K562 (cell line): ENCODE results near the gene CALM1. TPM values are rescaled to one million over a fixed set of nuclear protein-coding genes. Genes with fewer than 3 reads are reported as not detected.
A peak's percentile ranks its signal among the peaks of the same experiment; 100 is the strongest.

ENCODE experiments used
- ATAC-seq: fragments of 200-7000 bp; cut with Tn5 transposase; 3 replicates; pipeline ENCODE4 v1.9.1; 2020; ENCODE audit warnings: moderate library complexity
- BruUV-seq: library from RNA; stranded (reverse); fragments of 400-500 nt; replicated peaks from 2 replicates; lab custom pipeline; 2021; lab: Mats Ljungman, UMichigan
- CTCF ChIA-PET: fragments of 300-600 bp; formaldehyde crosslinking; extraction: SDS; loops from one replicate; lab custom pipeline; 2021; ENCODE audit warnings: low intra/inter-chr PET ratio; lab: Yijun Ruan, JAX
- POLR2A ChIA-PET: fragments of 300-600, 350-650 bp; sonication (Branson Sonifier 250); formaldehyde crosslinking; extraction: SDS; loops from one replicate; lab custom pipeline; 2021; ENCODE audit warnings: antibody characterized with exemption, inconsistent platforms; lab: Yijun Ruan, JAX
- DNase-seq, 4 experiments: peaks; one replicate each; pipeline versions ENCODE4 v3.0.0 to v3.0.0-alpha.2; 2011 to 2018; ENCODE audit warnings: low spot score in 3 of 4, mixed read lengths in 3 of 4; ENCODE audit errors: extremely low read depth in 1 of 4
- FAIRE-seq: peaks from 2 replicates; lab custom pipeline; 2011; peaks lifted over from hg19 to GRCh38; lab: Jason Lieb, UNC
- H2AFZ ChIP-seq: 2 replicates; pipeline ENCODE4 v1.6.0; 2011; ENCODE audit warnings: low read depth, low read length, control low read depth, inconsistent platforms
- H3K27ac ChIP-seq: fragments of 200-600 bp; 3 replicates; pipeline ENCODE4 v1.8.0; 2011; ENCODE audit warnings: low read depth, mild to moderate bottlenecking, control low read depth, inconsistent platforms, low read length, moderate library complexity, mixed read lengths; ENCODE audit errors: extremely low read depth
- H3K27me3 ChIP-seq, 2 experiments: fragments of 300-600 bp in 1 of 2; 2 replicates in 1 of 2; 3 replicates in 1 of 2; pipeline versions ENCODE4 v1.6.0 to v1.8.0; 2011; ENCODE audit warnings: inconsistent platforms in 2 of 2, low read length in 2 of 2, mild to moderate bottlenecking in 1 of 2, mixed read lengths in 1 of 2, moderate library complexity in 1 of 2; ENCODE audit not compliant: control insufficient read depth in 2 of 2, insufficient read depth in 2 of 2
- H3K36me3 ChIP-seq: fragments of 300-600 bp; 3 replicates; pipeline ENCODE4 v1.8.0; 2011; ENCODE audit warnings: mild to moderate bottlenecking, low read length, inconsistent platforms; ENCODE audit not compliant: control insufficient read depth, insufficient read depth
- H3K4me1 ChIP-seq, 2 experiments: fragments of 200-600 bp in 1 of 2; replicated peaks in 1 of 2; 2 replicates in 1 of 2; 3 replicates in 1 of 2; pipeline versions ENCODE4 v1.5.1 to v1.8.0; 2011; ENCODE audit warnings: inconsistent platforms in 2 of 2, low read length in 2 of 2, mild to moderate bottlenecking in 1 of 2, mixed read lengths in 1 of 2, moderate library complexity in 1 of 2; ENCODE audit not compliant: control insufficient read depth in 2 of 2, insufficient read depth in 2 of 2
- H3K4me2 ChIP-seq: 2 replicates; pipeline ENCODE4 v1.6.1; 2011; ENCODE audit warnings: low read length, control low read depth, inconsistent platforms, mixed read lengths; ENCODE audit not compliant: insufficient read depth
- H3K4me3 ChIP-seq: fragments of 200-600 bp; sonication (generic), shearing (Covaris generic); 2 replicates; pipeline ENCODE4 v1.5.1; 2016; ENCODE audit warnings: control low read depth, inconsistent platforms
- H3K79me2 ChIP-seq: fragments of 200-600 bp; 3 replicates; pipeline ENCODE4 v1.8.0; 2011; ENCODE audit warnings: low read length, inconsistent platforms; ENCODE audit not compliant: control insufficient read depth, insufficient read depth
- H3K9ac ChIP-seq, 2 experiments: 2 replicates each; pipeline versions ENCODE4 v1.6.0 to v1.6.1; 2011; ENCODE audit warnings: low read depth in 2 of 2, low read length in 2 of 2, control low read depth in 1 of 2, inconsistent platforms in 1 of 2, mild to moderate bottlenecking in 1 of 2, mixed read lengths in 1 of 2; ENCODE audit not compliant: insufficient read depth in 1 of 2
- H3K9me1 ChIP-seq: one replicate; pipeline ENCODE4 v1.6.0; 2011; ENCODE audit warnings: inconsistent platforms, mild to moderate bottlenecking, low read length, moderate library complexity; ENCODE audit not compliant: control insufficient read depth, insufficient read depth
- H3K9me3 ChIP-seq: replicated peaks from 2 replicates; pipeline ENCODE4 v1.5.1; 2011; ENCODE audit warnings: low read depth, low read length, inconsistent platforms; ENCODE audit not compliant: control insufficient read depth, insufficient read depth
- H4K20me1 ChIP-seq: replicated peaks from 2 replicates; pipeline ENCODE4 v1.6.1; 2011; ENCODE audit warnings: low read length, inconsistent platforms, mixed read lengths; ENCODE audit not compliant: control insufficient read depth, insufficient read depth
- HDAC1 ChIP-seq, 2 experiments: fragments of 450-650 bp; IDR thresholded peaks; 2 replicates each; pipeline ENCODE4 v1.6.1; 2016 to 2017; ENCODE audit warnings: inconsistent platforms in 1 of 2, mild to moderate bottlenecking in 1 of 2, moderate library complexity in 1 of 2
- RBM25 ChIP-seq: fragments of 200-400 bp; formaldehyde crosslinking; IDR thresholded peaks from 2 replicates; pipeline ENCODE4 v1.6.1; 2018; ENCODE audit warnings: low read length, low read depth, moderate library complexity; ENCODE audit not compliant: severe bottlenecking
- SIX5 ChIP-seq, 2 experiments: IDR thresholded peaks; 2 replicates each; pipeline ENCODE4 v1.6.1; 2011; ENCODE audit warnings: low read length in 2 of 2, borderline replicate concordance in 1 of 2, low read depth in 1 of 2, mild to moderate bottlenecking in 1 of 2, moderate library complexity in 1 of 2; ENCODE audit not compliant: insufficient read depth in 1 of 2
- WGBS: fragments of 100-300 bp; shearing (Covaris generic); methylation state at CpG from one replicate; pipeline ENCODE4 v1.1.6; 2016; ENCODE audit warnings: low coverage, mixed read lengths; ENCODE audit not compliant: insufficient coverage; ENCODE audit errors: missing lambda C conversion rate; 5-methylcytosine and 5-hydroxymethylcytosine counted together
- in situ Hi-C: fragments of 300-500 bp; cut with MboI; formaldehyde crosslinking; loops from 4 replicates; pipeline ENCODE4 v1.15.0; 2018; ENCODE audit warnings: inconsistent platforms, mixed read lengths
- intact Hi-C: fragments of 100-400 bp; cut with micrococcal nuclease; formaldehyde crosslinking; loops from 2 replicates; pipeline ENCODE4 v1.14.2; 2022
- polyA plus RNA-seq, 8 experiments: library from polyadenylated mRNA; depleted of rRNA in 4 of 8; stranded (reverse) in 5 of 8; unstranded in 3 of 8; fragments of >200 nt; fragmentation: Nextera tagmentation in 2 of 8; fragmentation: Illumina TruSeq in 1 of 8; extraction: Ambion mirVana in 2 of 8; extraction: Trizol in 1 of 8; gene quantifications; 2 replicates each; pipeline versions ENCODE4 v1.2.1 to v1.2.3, GENCODE V29; 2011 to 2014; ENCODE audit warnings: inconsistent platforms in 1 of 8, missing spikeins in 1 of 8
- total RNA-seq, 7 experiments: library from RNA; depleted of rRNA in 6 of 7; stranded (reverse); fragments of >200 nt in 6 of 7; fragmentation: Illumina TruSeq in 2 of 7; extraction: Trizol in 2 of 7; gene quantifications; 2 replicates each; pipeline versions ENCODE4 v1.2.1 to v1.2.3, GENCODE V29; 2011 to 2021; ENCODE audit warnings: low replicate concordance in 1 of 7
- TF ChIP-seq, protein P1 (sequence below): fragments of 250-450 bp; sonication (Bioruptor Pico); IDR thresholded peaks from 2 replicates; pipeline ENCODE4 v1.5.0; 2021; ENCODE audit warnings: mild to moderate bottlenecking, moderate library complexity

Gene CALM1
- total and polyA plus RNA-seq, 9 of the 15 experiments (the other 6 are each of a cell fraction or from before 2014, with no cell fraction given) = 48.0 to 269 (median 158) TPM

DNA sequence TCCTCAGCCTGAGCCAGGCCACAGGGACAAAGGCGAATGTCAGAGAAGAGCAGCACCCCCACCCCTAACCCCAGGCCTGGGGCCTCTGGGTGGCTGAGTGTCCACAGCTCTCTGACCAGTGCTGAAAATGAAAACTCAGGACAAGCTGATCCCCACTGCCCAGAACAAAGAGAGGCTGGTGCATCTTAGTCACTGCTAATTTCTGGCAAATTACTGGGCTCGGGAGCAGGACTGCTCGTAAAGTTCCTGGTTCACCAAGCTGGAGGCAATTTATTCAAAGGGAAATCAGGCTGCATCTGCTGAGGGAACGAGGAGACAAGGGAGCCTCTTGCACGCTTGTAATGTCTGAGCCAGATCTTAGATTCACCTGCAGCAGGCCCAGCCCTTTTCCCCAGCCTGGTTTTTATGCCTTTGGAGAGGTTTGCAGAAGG lies 43.2 kb downstream of the CALM1 start (continued):
- TF ChIP-seq, protein P1, sequence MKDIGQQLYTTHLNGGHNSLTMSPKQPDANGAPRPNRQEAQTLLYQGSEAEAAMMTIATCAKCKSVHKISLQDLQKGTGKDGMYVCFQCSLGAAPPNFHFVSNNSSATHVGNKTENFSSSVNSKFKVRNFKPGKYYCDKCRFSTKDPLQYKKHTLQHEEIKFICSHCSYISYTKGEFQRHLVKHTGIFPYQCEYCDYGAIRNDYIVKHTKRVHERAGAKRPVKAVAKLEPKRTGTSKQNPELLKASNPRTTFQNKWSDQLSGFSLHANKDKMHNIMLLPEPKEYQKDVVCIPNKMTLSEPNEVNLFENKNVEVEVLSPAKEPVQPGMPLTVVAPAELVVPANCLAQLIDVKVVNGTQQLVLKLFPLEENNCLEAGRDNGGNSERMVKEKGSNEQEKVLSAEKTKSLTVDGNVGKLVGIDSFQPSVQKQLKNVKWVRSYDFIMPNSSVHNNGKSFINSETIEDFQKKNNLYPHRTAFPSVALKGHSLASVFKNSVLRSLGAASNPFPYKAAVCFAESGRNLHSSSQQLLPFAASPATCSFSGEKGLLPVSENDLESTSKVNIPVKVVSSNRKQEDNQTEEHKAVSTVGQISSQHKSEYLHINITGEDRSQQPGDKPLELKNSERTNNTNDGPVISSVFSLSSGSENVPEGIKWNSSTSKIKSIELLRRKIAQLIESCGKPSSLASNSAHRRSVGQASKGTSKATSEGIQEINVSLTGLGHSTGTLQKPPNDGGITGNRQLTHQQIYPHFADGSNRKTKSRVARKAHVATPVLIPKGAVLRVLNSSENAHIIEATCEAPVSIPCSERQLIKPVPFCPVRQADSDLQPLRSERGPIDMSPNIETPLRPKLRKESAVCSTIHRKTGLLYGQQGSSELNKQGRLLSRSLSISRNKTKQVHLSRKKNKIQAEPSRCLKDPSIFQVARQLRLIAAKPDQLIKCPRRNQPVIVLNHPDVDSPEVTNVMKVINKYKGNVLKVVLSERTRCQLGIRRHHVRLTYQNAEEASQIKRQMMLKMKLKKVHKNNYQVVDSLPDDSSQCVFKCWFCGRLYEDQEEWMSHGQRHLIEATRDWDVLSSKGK (CRISPR knock-in tag) = no peak
- TF ChIP-seq HDAC1 (IDR thresholded peaks at IDR 0.05) = no peak

DNA sequence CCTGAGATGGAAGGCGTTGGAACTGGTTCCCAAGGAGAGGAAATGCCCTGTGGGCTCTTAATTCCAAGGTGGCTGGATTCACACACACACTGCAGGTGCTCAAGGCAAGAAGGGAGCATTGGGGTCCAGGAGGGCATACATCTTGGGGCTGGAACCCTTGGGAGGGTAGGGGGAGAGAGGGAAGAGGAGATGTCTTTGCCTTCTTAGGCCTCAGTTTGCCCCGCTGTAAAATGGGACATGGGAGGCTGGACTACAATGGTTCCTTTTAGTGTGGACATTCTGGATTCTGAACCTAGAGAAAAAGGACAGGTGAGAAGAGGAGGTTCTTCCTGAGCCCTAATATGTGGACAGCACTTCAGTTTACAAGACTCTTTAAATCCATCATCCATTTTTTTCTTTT lies 43.8 kb downstream of the CALM1 start:
- no peaks in the 10 kb centered on the region for H3K4me1 ChIP-seq
- H2AFZ ChIP-seq = no peak overlapping the region
- TF ChIP-seq RBM25 = peak; percentile 29
- no peak for TF ChIP-seq SIX5 (IDR thresholded peaks at IDR 0.05; ENCODE audit: borderline replicate concordance in 1 of 2, insufficient read depth in 1 of 2, low read depth in 1 of 2, low read length in 2 of 2)
- ATAC-seq = no peak
- FAIRE-seq = no peak
- H3K9me3 ChIP-seq = no peaks in the 10 kb centered on the region
- in situ Hi-C loops (no loop called here), intact Hi-C loops (no loop called here)
- no peak overlapping the region for H3K4me3 ChIP-seq
- ChIA-PET CTCF (no interaction called here), POLR2A (interaction anchor here (1.0 kb wide), 1 partner anchor 11 kb away, joined by 3 read pairs; no protein-coding TSS in a partner anchor)
- H3K9ac ChIP-seq = no peak overlapping the region
- no peaks in the 10 kb centered on the region for H3K9me1 ChIP-seq
- no peaks in the 10 kb centered on the region for H3K79me2 ChIP-seq
- no peaks in the 10 kb centered on the region for H4K20me1 ChIP-seq
- no peaks in the 10 kb centered on the region for H3K36me3 ChIP-seq
- WGBS = 10% methylated on average over 2 of the region's 2 CpGs
- DNase-seq = no peak
- peaks cover 3 to 13% of the 10 kb centered on the region in 2 experiments; a peak in 4 of 5 replicates for H3K27me3 ChIP-seq
- no TSS peak for BruUV-seq
- H3K27ac ChIP-seq = no peak overlapping the region
- H3K4me2 ChIP-seq = no peak overlapping the region
